Fibroblast of lung (primary cell): Measurements from ENCODE around the gene LCMT2. TPM values are rescaled to one million over a fixed set of nuclear protein-coding genes. Genes with fewer than 3 reads are reported as not detected.

ENCODE experiments used
- DNase-seq, 2 donors: peaks; one replicate each; pipeline versions ENCODE4 v3.0.0 to v3.0.0-alpha.2; 2010; ENCODE audit warnings: low read depth in 2 of 2
- H2AFZ ChIP-seq: 2 replicates; pipeline ENCODE4 v1.5.1; 2012; ENCODE audit warnings: low read length, control low read depth, inconsistent platforms
- H3K27ac ChIP-seq: 2 replicates; pipeline ENCODE4 v1.5.1; 2011; ENCODE audit warnings: low read length, control low read depth; ENCODE audit not compliant: insufficient read depth
- H3K27me3 ChIP-seq: 2 replicates; pipeline ENCODE4 v1.5.1; 2011; ENCODE audit warnings: mild to moderate bottlenecking, low read length; ENCODE audit not compliant: control insufficient read depth, insufficient read depth
- H3K36me3 ChIP-seq: 2 replicates; pipeline ENCODE4 v1.5.1; 2011; ENCODE audit warnings: low read length; ENCODE audit not compliant: control insufficient read depth, insufficient read depth
- H3K4me1 ChIP-seq: 2 replicates; pipeline ENCODE4 v1.5.1; 2011; ENCODE audit warnings: low read length; ENCODE audit not compliant: control insufficient read depth, insufficient read depth; ENCODE audit errors: extremely low read depth
- H3K4me2 ChIP-seq: 2 replicates; pipeline ENCODE4 v1.5.1; 2011; ENCODE audit warnings: low read length, control low read depth; ENCODE audit not compliant: insufficient read depth; ENCODE audit errors: extremely low read depth
- H3K4me3 ChIP-seq, 4 experiments: fragments of 200-600 bp in 1 of 4; sonication (generic) in 1 of 4; replicated peaks in 1 of 4; 2 replicates each; pipeline ENCODE4 v1.5.1; 2011 to 2016; ENCODE audit warnings: low read length in 4 of 4, low read depth in 3 of 4, mild to moderate bottlenecking in 3 of 4, control low read depth in 2 of 4, inconsistent platforms in 1 of 4, mixed read lengths in 1 of 4; ENCODE audit not compliant: insufficient read depth in 1 of 4; ENCODE audit errors: control extremely low read depth in 1 of 4
- H3K79me2 ChIP-seq: 2 replicates; pipeline ENCODE4 v1.5.1; 2012; ENCODE audit warnings: mild to moderate bottlenecking, low read length, inconsistent platforms; ENCODE audit not compliant: control insufficient read depth, insufficient read depth
- H3K9ac ChIP-seq: 2 replicates; pipeline ENCODE4 v1.5.1; 2011; ENCODE audit warnings: mild to moderate bottlenecking, low read length, control low read depth; ENCODE audit not compliant: insufficient read depth
- H3K9me3 ChIP-seq: 2 replicates; pipeline ENCODE4 v1.5.1; 2012; ENCODE audit warnings: low read depth, low read length; ENCODE audit not compliant: control insufficient read depth, insufficient read depth
- H4K20me1 ChIP-seq: 2 replicates; pipeline ENCODE4 v1.5.1; 2011; ENCODE audit warnings: low read length; ENCODE audit not compliant: control insufficient read depth, insufficient read depth; ENCODE audit errors: extremely low read depth
- CTCF ChIP-seq, 2 donors: IDR thresholded peaks in 1 of 2; conservative IDR thresholded peaks in 1 of 2; 1 replicate in 1 of 2; 2 replicates in 1 of 2; pipeline ENCODE4 v1.5.1; 2011 to 2012; ENCODE audit warnings: low read length in 2 of 2, control low read depth in 1 of 2, inconsistent platforms in 1 of 2, low read depth in 1 of 2, mild to moderate bottlenecking in 1 of 2
- EZH2 ChIP-seq: IDR thresholded peaks from 2 replicates; pipeline ENCODE4 v1.5.1; 2012; ENCODE audit warnings: low read length, control low read depth, mild to moderate bottlenecking; ENCODE audit errors: missing control alignments
- polyA minus RNA-seq: library from RNA; depleted of rRNA, polyadenylated mRNA; stranded (reverse); fragments of >200 nt; gene quantifications from 2 replicates; pipeline ENCODE4 v1.2.3, GENCODE V29; 2011; ENCODE audit warnings: low replicate concordance
- polyA plus RNA-seq, 2 donors: library from polyadenylated mRNA; depleted of rRNA in 1 of 2; stranded (reverse) in 1 of 2; unstranded in 1 of 2; fragments of >200 nt; gene quantifications; 2 replicates each; pipeline ENCODE4 v1.2.1, GENCODE V29; 2011 to 2012; ENCODE audit warnings: missing spikeins in 1 of 2
- total RNA-seq: library from RNA; depleted of rRNA; stranded (reverse); fragments of >200 nt; gene quantifications from 2 replicates; pipeline ENCODE4 v1.2.1, GENCODE V29; 2014

Gene LCMT2, protein sequence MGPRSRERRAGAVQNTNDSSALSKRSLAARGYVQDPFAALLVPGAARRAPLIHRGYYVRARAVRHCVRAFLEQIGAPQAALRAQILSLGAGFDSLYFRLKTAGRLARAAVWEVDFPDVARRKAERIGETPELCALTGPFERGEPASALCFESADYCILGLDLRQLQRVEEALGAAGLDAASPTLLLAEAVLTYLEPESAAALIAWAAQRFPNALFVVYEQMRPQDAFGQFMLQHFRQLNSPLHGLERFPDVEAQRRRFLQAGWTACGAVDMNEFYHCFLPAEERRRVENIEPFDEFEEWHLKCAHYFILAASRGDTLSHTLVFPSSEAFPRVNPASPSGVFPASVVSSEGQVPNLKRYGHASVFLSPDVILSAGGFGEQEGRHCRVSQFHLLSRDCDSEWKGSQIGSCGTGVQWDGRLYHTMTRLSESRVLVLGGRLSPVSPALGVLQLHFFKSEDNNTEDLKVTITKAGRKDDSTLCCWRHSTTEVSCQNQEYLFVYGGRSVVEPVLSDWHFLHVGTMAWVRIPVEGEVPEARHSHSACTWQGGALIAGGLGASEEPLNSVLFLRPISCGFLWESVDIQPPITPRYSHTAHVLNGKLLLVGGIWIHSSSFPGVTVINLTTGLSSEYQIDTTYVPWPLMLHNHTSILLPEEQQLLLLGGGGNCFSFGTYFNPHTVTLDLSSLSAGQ
- total RNA-seq (4.8 and 7.2 TPM in 2 replicates), polyA plus RNA-seq (12.5 and 14.9 TPM in 2 replicates), polyA minus RNA-seq (17.6 and 20.6 TPM in 2 replicates)
- polyA plus RNA-seq (2012): 6.1 and 8.2 TPM in 2 replicates

DNA sequence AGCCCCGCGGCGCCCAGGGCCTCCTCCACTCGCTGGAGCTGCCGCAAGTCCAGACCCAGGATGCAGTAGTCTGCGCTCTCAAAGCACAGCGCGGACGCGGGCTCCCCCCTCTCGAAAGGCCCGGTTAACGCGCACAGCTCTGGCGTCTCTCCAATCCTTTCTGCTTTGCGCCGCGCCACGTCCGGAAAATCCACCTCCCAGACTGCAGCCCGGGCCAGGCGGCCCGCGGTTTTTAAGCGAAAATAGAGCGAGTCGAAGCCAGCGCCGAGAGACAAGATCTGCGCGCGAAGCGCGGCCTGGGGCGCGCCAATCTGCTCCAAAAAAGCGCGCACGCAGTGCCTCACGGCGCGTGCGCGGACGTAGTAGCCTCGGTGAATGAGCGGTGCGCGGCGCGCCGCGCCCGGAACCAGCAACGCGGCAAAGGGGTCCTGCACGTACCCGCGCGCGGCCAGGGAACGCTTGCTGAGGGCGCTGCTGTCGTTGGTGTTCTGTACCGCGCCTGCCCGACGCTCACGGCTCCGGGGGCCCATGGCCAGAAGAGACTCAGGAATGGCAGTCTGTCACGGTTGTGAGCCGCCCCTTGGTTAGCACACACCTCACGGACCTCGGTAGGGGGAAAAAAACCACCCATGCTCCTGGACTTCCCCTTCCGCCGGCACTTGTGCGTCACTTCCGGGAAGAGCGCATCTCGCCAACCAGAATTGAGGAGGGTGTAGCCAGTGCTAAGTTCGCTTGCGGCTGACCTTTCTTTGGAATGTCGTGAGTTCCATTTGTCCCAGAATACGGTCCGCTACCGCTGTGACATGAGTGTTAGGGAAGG is at the start of gene LCMT2:
Gene LCMT2 (minus strand): TSS at position 614 of the 820 bp plus-strand sequence. CDS start 84 bp downstream, at position 530.
- peak within 1 kb of the TSS; percentile 71 for H3K9ac ChIP-seq
- peak within 1 kb of the TSS; percentile 62 to 87 (median 77) for H3K4me3 ChIP-seq
- peak within 1 kb of the TSS; percentile 82 for H2AFZ ChIP-seq
- peaks cover 16% of the 10 kb centered on the region for H3K79me2 ChIP-seq
- DNase-seq: peak; percentile 93 to 96
- H3K4me2 ChIP-seq: peak within 1 kb of the TSS; percentile 94
- TF ChIP-seq EZH2: no peak
- no peak for TF ChIP-seq CTCF (conservative IDR thresholded peaks at IDR 0.05 in 1 of 2, IDR thresholded peaks at IDR 0.05 in 1 of 2; ENCODE audit: low read depth in 1 of 2, low read length in 2 of 2)
- no peaks in the 10 kb centered on the region for H4K20me1 ChIP-seq
- peaks cover 5% of the 10 kb centered on the region for H3K4me1 ChIP-seq
- H3K27ac ChIP-seq: peak within 1 kb of the TSS; percentile 86
- peaks cover 2% of the 10 kb centered on the region for H3K36me3 ChIP-seq
- no peaks in the 10 kb centered on the region for H3K27me3 ChIP-seq
- no peaks in the 10 kb centered on the region for H3K9me3 ChIP-seq

DNA sequence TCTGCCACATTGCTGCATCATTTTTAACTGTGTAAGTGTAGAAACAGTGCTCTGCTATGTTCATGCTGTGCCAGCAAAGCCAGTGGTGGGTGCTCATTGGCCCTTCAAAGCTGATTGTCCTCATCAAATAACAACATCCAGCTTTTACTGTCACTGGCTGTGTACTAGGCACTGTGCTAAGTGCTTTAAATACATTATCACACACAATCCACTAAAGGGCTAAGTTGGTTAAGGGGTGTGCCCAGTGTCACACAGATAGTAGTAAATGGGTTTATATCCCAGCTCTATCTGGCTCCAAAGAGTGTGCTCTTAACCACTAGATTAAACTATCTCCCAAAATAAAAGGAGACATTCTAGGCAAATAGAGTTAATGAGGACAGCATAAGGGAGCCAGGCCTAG is 48.2 kb upstream of the LCMT2 start:
- no peaks in the 10 kb centered on the region for H4K20me1 ChIP-seq
- H3K9ac ChIP-seq: no peak overlapping the region
- H3K36me3 ChIP-seq: no peaks in the 10 kb centered on the region
- no peak overlapping the region for H3K27ac ChIP-seq
- H3K4me2 ChIP-seq: no peak overlapping the region
- H3K4me3 ChIP-seq: no peak overlapping the region
- no peak for TF ChIP-seq EZH2
- TF ChIP-seq CTCF (conservative IDR thresholded peaks at IDR 0.05 in 1 of 2, IDR thresholded peaks at IDR 0.05 in 1 of 2; ENCODE audit: low read depth in 1 of 2, low read length in 2 of 2): no peak
- no peaks in the 10 kb centered on the region for H3K79me2 ChIP-seq
- no peaks in the 10 kb centered on the region for H3K9me3 ChIP-seq
- no peak for DNase-seq
- H3K4me1 ChIP-seq: no peaks in the 10 kb centered on the region
- H2AFZ ChIP-seq: no peak overlapping the region
- H3K27me3 ChIP-seq: no peaks in the 10 kb centered on the region
